GM12865 (cell line): ENCODE results near the gene SSR1.
A peak's percentile ranks its signal among the peaks of the same experiment; 100 is the strongest.
"Not testable (repeated sequence)": the region's sequence is repeated elsewhere in the genome, so short reads cannot be mapped to it uniquely, and the experiment has no call there.

Source experiments
- DNase-seq: peaks from one replicate; pipeline ENCODE4 v3.0.0; 2010; ENCODE audit warnings: low read depth
- H3K4me3 ChIP-seq: 2 replicates; pipeline ENCODE4 v1.5.1; 2011; ENCODE audit warnings: mild to moderate bottlenecking, low read depth, low read length, control low read depth
- TF ChIP-seq, protein P1 (sequence below): IDR thresholded peaks from 2 replicates; pipeline ENCODE4 v1.5.1; 2011; ENCODE audit warnings: low read length, control low read depth, low read depth, inconsistent platforms; ENCODE audit not compliant: insufficient read depth; ENCODE audit errors: missing control alignments

Gene SSR1

DNA sequence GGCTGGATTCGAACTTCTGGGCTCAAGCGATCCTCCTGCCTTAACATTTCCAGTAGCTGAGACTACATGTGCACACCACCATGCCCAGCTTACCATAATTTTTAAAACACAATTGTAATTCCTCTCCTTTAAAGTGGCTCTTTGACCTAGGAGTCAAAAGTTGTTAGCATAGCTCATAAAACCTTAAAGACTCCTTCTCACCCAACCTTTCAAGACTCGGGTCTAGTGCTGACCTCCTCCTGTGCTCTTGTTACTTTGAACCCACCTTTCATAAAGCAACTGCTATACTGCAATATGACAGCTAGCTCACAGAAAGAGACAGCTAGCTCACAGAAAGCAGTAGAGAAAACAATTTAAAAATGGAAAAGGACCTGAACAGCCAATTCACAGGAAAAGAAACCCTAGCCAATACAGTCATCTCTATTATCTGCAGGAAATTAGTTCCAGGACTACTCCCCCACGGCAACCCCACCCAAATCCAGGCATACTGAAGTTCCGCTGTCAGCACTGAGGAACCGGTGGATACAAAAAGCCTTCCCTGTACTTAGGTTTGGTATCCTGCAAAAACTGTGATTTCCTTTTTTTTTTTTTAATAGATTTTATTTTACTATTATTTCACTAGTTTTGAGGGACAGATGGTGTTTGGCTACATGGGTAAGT, 20.3 kb downstream of the SSR1 start:
- H3K4me3 ChIP-seq, result no peak overlapping the region
- TF ChIP-seq, protein P1, sequence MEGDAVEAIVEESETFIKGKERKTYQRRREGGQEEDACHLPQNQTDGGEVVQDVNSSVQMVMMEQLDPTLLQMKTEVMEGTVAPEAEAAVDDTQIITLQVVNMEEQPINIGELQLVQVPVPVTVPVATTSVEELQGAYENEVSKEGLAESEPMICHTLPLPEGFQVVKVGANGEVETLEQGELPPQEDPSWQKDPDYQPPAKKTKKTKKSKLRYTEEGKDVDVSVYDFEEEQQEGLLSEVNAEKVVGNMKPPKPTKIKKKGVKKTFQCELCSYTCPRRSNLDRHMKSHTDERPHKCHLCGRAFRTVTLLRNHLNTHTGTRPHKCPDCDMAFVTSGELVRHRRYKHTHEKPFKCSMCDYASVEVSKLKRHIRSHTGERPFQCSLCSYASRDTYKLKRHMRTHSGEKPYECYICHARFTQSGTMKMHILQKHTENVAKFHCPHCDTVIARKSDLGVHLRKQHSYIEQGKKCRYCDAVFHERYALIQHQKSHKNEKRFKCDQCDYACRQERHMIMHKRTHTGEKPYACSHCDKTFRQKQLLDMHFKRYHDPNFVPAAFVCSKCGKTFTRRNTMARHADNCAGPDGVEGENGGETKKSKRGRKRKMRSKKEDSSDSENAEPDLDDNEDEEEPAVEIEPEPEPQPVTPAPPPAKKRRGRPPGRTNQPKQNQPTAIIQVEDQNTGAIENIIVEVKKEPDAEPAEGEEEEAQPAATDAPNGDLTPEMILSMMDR, result no peak
- no peak for DNase-seq

GRCh38 chr6:7290079-7290478, 22.9 kb downstream of the SSR1 start:
- DNase-seq, result no peak
- H3K4me3 ChIP-seq, result no peak overlapping the region
- TF ChIP-seq, protein P1, result no peak

DNA sequence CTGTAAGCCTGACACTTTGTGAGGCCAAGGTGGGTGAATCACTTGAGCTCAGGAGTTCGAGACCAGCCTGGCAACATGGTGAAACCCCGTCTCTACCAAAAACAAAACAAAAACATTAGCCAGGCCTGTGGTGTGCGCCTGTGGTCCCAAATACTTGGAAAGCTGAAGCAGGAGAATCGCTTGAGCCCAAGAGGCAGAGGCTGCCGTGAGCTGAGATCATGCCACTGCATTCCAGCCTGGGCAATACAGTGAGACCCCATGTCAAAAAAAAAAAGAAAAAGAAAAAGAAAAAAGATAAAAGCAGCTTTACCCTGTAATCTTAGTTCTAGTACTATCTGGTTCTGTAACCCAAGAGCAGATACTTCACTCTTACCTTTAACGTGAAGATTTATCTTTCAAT, 27.6 kb downstream of the SSR1 start:
- no peak overlapping the region for H3K4me3 ChIP-seq
- no peak for DNase-seq
- TF ChIP-seq, protein P1, result no peak

DNA sequence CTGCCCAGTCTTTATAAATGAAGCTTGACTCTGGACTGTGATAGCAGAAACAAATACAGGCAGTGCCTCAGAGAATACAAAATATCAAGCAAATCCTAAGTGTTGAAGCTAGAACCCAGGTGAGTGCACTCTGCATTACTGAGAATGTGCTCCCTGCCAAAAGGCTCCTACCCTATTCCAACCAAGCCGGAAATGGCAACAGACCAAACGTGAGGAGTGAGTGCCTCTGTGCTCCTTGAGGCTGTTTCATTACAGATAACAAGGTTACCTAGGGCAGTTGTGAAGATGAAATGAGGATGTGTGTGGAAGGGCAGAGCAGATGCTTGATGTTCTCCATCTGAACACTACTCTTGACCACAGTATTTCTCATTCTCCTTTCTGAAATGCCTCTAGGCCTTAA, 29.3 kb downstream of the SSR1 start:
- no peak overlapping the region for H3K4me3 ChIP-seq
- DNase-seq, result no peak

GRCh38 chr6:7282097-7282906, 30.7 kb downstream of the SSR1 start:
- no peak overlapping the region for H3K4me3 ChIP-seq
- TF ChIP-seq, protein P1, result no peak
- peak; percentile 49 for DNase-seq

More for the DNA sequence above, 29.3 kb downstream of the SSR1 start:
- TF ChIP-seq, protein P1, result no peak

GRCh38 chr6:7276199-7276524, 36.8 kb downstream of the SSR1 start:
- TF ChIP-seq, protein P1, result no peak
- H3K4me3 ChIP-seq, result no peak overlapping the region
- DNase-seq, result no peak

DNA sequence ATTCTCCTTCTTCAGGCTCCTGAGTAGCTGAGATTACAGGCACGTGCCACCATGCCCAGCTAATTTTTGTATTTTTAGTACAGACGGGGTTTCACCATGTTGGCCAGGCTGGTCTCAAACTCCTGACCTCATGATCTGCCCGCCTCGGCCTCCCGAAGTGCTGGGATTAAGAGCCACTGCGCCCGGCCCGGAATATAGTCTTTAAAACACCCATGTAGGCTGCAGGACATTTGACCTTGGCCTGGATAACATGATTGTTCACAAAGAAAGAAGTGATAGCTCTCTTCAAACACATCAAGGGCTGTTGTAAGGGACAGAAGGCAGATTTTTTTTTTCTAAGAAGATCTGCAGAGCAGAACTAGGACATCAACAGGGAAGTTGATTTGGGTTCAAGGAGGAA, 38.5 kb downstream of the SSR1 start:
- DNase-seq, H3K4me3 ChIP-seq: not testable (repeated sequence)
